IMR-90 (cell line): ENCODE data around the gene HOATZ. TPM values are rescaled to one million over a fixed set of nuclear protein-coding genes. Genes with fewer than 3 reads are reported as not detected.
A peak's percentile ranks its signal among the peaks of the same experiment; 100 is the strongest.

Source experiments
- ATAC-seq: fragments of 200-7000 bp; cut with Tn5 transposase; 2 replicates; pipeline ENCODE4 v1.9.1; 2020; ENCODE audit warnings: low read depth, mild to moderate bottlenecking, moderate library complexity
- BruUV-seq: library from RNA; stranded (reverse); fragments of 400-500 nt; replicated peaks from 2 replicates; lab custom pipeline; 2021; lab: Mats Ljungman, UMichigan
- CTCF ChIA-PET: fragments of 300-600 bp; formaldehyde crosslinking; extraction: SDS; loops from one replicate; lab custom pipeline; 2021; ENCODE audit warnings: antibody characterized with exemption; lab: Yijun Ruan, JAX
- POLR2A ChIA-PET: fragments of 300-600 bp; sonication (Branson Sonifier 250); formaldehyde crosslinking; loops from one replicate; lab custom pipeline; 2022; ENCODE audit warnings: antibody characterized with exemption; ENCODE audit not compliant: unreplicated experiment; lab: Charles Lee
- DNase-seq: peaks from one replicate; pipeline ENCODE4 v3.0.0; 2013
- H2AFZ ChIP-seq: replicated peaks from 2 replicates; pipeline ENCODE3; 2013; ENCODE audit warnings: low read length, mild to moderate bottlenecking; ENCODE audit not compliant: poor library complexity
- H2AK5ac ChIP-seq: 2 replicates; pipeline ENCODE4 v1.6.1; 2013; ENCODE audit warnings: low read depth, low read length, inconsistent platforms
- H2AK9ac ChIP-seq: replicated peaks from 2 replicates; pipeline ENCODE3; 2013; ENCODE audit warnings: mild to moderate bottlenecking, low read depth, low read length, moderate library complexity; ENCODE audit not compliant: poor library complexity
- H2BK120ac ChIP-seq: 2 replicates; pipeline ENCODE4 v1.6.1; 2013; ENCODE audit warnings: low read depth, low read length, inconsistent platforms
- H2BK15ac ChIP-seq: 3 replicates; pipeline ENCODE4 v1.6.1; 2013; ENCODE audit warnings: low read depth, low read length, inconsistent platforms
- H2BK20ac ChIP-seq: 2 replicates; pipeline ENCODE4 v1.6.1; 2013; ENCODE audit warnings: low read depth, mild to moderate bottlenecking, inconsistent platforms, low read length, moderate library complexity
- H2BK5ac ChIP-seq: 2 replicates; pipeline ENCODE4 v1.6.1; 2013; ENCODE audit warnings: mild to moderate bottlenecking, low read depth, low read length, inconsistent platforms; ENCODE audit not compliant: poor library complexity, severe bottlenecking
- H3K14ac ChIP-seq: replicated peaks from 2 replicates; pipeline ENCODE4 v1.6.1; 2013; ENCODE audit warnings: low read depth, low read length, inconsistent platforms
- H3K18ac ChIP-seq: 2 replicates; pipeline ENCODE4 v1.6.1; 2013; ENCODE audit warnings: low read depth, low read length, control low read depth
- H3K23ac ChIP-seq: 2 replicates; pipeline ENCODE4 v1.6.1; 2013; ENCODE audit warnings: low read depth, low read length, inconsistent platforms
- H3K27ac ChIP-seq: 2 replicates; pipeline ENCODE4 v1.5.1; 2013; ENCODE audit warnings: mild to moderate bottlenecking, control low read depth, low read length; ENCODE audit not compliant: insufficient read depth
- H3K27me3 ChIP-seq: 2 replicates; pipeline ENCODE4 v1.6.1; 2013; ENCODE audit warnings: low read length; ENCODE audit not compliant: control insufficient read depth, insufficient read depth
- H3K36me3 ChIP-seq: 2 replicates; pipeline ENCODE4 v1.6.1; 2013; ENCODE audit warnings: low read length, mixed read lengths; ENCODE audit not compliant: control insufficient read depth, insufficient read depth
- H3K4ac ChIP-seq: 2 replicates; pipeline ENCODE4 v1.6.1; 2013; ENCODE audit warnings: low read depth, low read length, inconsistent platforms
- H3K4me1 ChIP-seq: 2 replicates; pipeline ENCODE4 v1.6.1; 2013; ENCODE audit warnings: low read length, mixed read lengths; ENCODE audit not compliant: control insufficient read depth, insufficient read depth
- H3K4me2 ChIP-seq: 2 replicates; pipeline ENCODE4 v1.6.1; 2013; ENCODE audit warnings: low read depth, mild to moderate bottlenecking, control low read depth, low read length, moderate library complexity
- H3K4me3 ChIP-seq: 2 replicates; pipeline ENCODE4 v1.5.1; 2013; ENCODE audit warnings: low read depth, mild to moderate bottlenecking, control low read depth, low read length, moderate library complexity; ENCODE audit not compliant: insufficient read depth
- H3K56ac ChIP-seq: 2 replicates; pipeline ENCODE4 v1.6.1; 2013; ENCODE audit warnings: low read length, inconsistent platforms; ENCODE audit not compliant: insufficient read depth; ENCODE audit errors: extremely low read depth
- H3K79me1 ChIP-seq, 2 experiments: 2 replicates each; pipeline ENCODE4 v1.6.1; 2013; ENCODE audit warnings: low read length in 2 of 2, inconsistent platforms in 1 of 2, low read depth in 1 of 2
- H3K9ac ChIP-seq: 2 replicates; pipeline ENCODE4 v1.6.1; 2013; ENCODE audit warnings: low read depth, low read length, control low read depth
- H3K9me1 ChIP-seq: 2 replicates; pipeline ENCODE4 v1.6.1; 2013; ENCODE audit warnings: low read length, inconsistent platforms; ENCODE audit not compliant: insufficient read depth
- H3K9me3 ChIP-seq: 2 replicates; pipeline ENCODE4 v1.6.1; 2013; ENCODE audit warnings: low read length; ENCODE audit not compliant: control insufficient read depth, insufficient read depth
- H4K20me1 ChIP-seq: 2 replicates; pipeline ENCODE4 v1.6.1; 2013; ENCODE audit warnings: low read length, inconsistent platforms; ENCODE audit not compliant: insufficient read depth
- H4K5ac ChIP-seq: 2 replicates; pipeline ENCODE4 v1.6.1; 2013; ENCODE audit warnings: mild to moderate bottlenecking, low read depth, low read length, control low read depth
- H4K8ac ChIP-seq, 2 experiments: 2 replicates each; pipeline ENCODE4 v1.6.1; 2013; ENCODE audit warnings: low read depth in 2 of 2, low read length in 2 of 2, control low read depth in 1 of 2, inconsistent platforms in 1 of 2
- H4K91ac ChIP-seq: 2 replicates; pipeline ENCODE4 v1.6.1; 2013; ENCODE audit warnings: low read depth, low read length, inconsistent platforms; ENCODE audit not compliant: insufficient read depth
- ELK1 ChIP-seq: fragments of 150-350 bp; IDR thresholded peaks from 2 replicates; pipeline ENCODE4 v1.6.1; 2016; ENCODE audit warnings: low read depth, mild to moderate bottlenecking, low read length, moderate library complexity, borderline replicate concordance
- MXI1 ChIP-seq: IDR thresholded peaks from 2 replicates; pipeline ENCODE4 v1.6.1; 2012; ENCODE audit warnings: low read depth, mild to moderate bottlenecking, low read length, moderate library complexity, borderline replicate concordance
- USF2 ChIP-seq: fragments of 150-350 bp; IDR thresholded peaks from 2 replicates; pipeline ENCODE4 v1.6.1; 2017; ENCODE audit warnings: mild to moderate bottlenecking, antibody characterized with exemption, low read length, low read depth
- WGBS, 2 experiments: methylation state at CpG; one replicate each; pipeline versions ENCODE4 v1.1.5 to v1.1.7; 2013; ENCODE audit warnings: missing lambda C conversion rate in 2 of 2; ENCODE audit not compliant: insufficient read length in 1 of 2; ENCODE audit errors: extremely low coverage in 2 of 2; 5-methylcytosine and 5-hydroxymethylcytosine counted together
- dilution Hi-C: fragments of 300-500 bp; cut with HindIII; formaldehyde crosslinking; loops from one replicate; pipeline ENCODE4 v1.14.3; 2018; ENCODE audit warnings: low sequenced_read_pairs; ENCODE audit not compliant: unreplicated experiment
- in situ Hi-C: fragments of 300-500 bp; cut with MboI; formaldehyde crosslinking; loops from 3 replicates; pipeline ENCODE4 v1.14.3; 2019; ENCODE audit warnings: low sequenced_read_pairs, inconsistent platforms, mixed read lengths
- intact Hi-C: fragments of 100-400 bp; cut with micrococcal nuclease; formaldehyde crosslinking; loops from 2 replicates; pipeline ENCODE4 v1.10.0; 2022
- polyA plus RNA-seq, 3 experiments: library from polyadenylated mRNA; depleted of rRNA; stranded (reverse); fragments of >200 nt; gene quantifications; 2 replicates each; pipeline ENCODE4 v1.2.3, GENCODE V29; 2012; ENCODE audit warnings: low replicate concordance in 1 of 3
- total RNA-seq: library from RNA; depleted of rRNA; stranded (reverse); fragments of >200 nt; gene quantifications from 2 replicates; pipeline ENCODE4 v1.2.3, GENCODE V29; 2012

Gene HOATZ
- total and polyA plus RNA-seq, 2 of the 4 experiments (the other 2 are of a cell fraction) = not detected

GRCh38 chr11:111549196-111549868 is 34.8 kb downstream of the HOATZ start:
- H3K27me3 ChIP-seq = no peaks in the 10 kb centered on the region
- peak overlapping the region; percentile 51; the same call in 1 of the 2 replicates for H3K27ac ChIP-seq
- WGBS, 2 experiments = 83% methylated on average over 2 of the region's 11 CpGs; no CpG with 5 or more reads in 1 of the 2 experiments
- no peak overlapping the region; the same call in 1 of the 2 replicates for H3K4ac ChIP-seq
- no peak overlapping the region for H2BK20ac ChIP-seq
- H3K9me1 ChIP-seq = peaks cover 42% of the 10 kb centered on the region
- no peak overlapping the region for H2BK120ac ChIP-seq
- dilution Hi-C loops (no loop called here), in situ Hi-C loops (no loop called here), intact Hi-C loops (no loop called here)
- H3K4me3 ChIP-seq = no peak overlapping the region
- CTCF ChIA-PET = interaction anchor here (1.3 kb wide), 1 partner anchor 94 kb away, joined by 4 read pairs; no protein-coding TSS in a partner anchor
- H3K23ac ChIP-seq = no peak overlapping the region
- peak overlapping the region; percentile 47 for H4K5ac ChIP-seq
- no peak overlapping the region for H2AFZ ChIP-seq
- no peak overlapping the region for H2AK5ac ChIP-seq
- no peak overlapping the region for H3K56ac ChIP-seq
- DNase-seq (no peak), ATAC-seq (no peak)
- H3K36me3 ChIP-seq = peaks cover 55% of the 10 kb centered on the region
- H3K4me1 ChIP-seq = peaks cover 20% of the 10 kb centered on the region
- H4K91ac ChIP-seq = no peak overlapping the region; the same call in 1 of the 2 replicates
- no peak overlapping the region for H2BK15ac ChIP-seq
- H3K9me3 ChIP-seq = no peaks in the 10 kb centered on the region
- H3K18ac ChIP-seq = peak overlapping the region; percentile 63
- TF ChIP-seq ELK1 (no peak), USF2 (no peak), MXI1 (no peak)
- H3K9ac ChIP-seq = peak overlapping the region; percentile 1; the same call in 1 of the 2 replicates
- no TSS peak for BruUV-seq
- no peak overlapping the region for H2AK9ac ChIP-seq
- H3K79me1 ChIP-seq = peaks cover 51 to 76% of the 10 kb centered on the region in 2 experiments
- H3K14ac ChIP-seq = no peak overlapping the region
- H2BK5ac ChIP-seq = peak overlapping the region; percentile 41
- no peak overlapping the region for H3K4me2 ChIP-seq
- POLR2A ChIA-PET = no interaction called here
- peak overlapping the region in 1 of 2 experiments; percentile 3; a peak in 1 of 4 replicates for H4K8ac ChIP-seq
- no peaks in the 10 kb centered on the region for H4K20me1 ChIP-seq
